HEK293 (cell line): ENCODE results near the gene SQOR.

Source experiments
- CTCF ChIA-PET: fragments of 350-600 bp; formaldehyde crosslinking; extraction: SDS; loops from one replicate; lab custom pipeline; 2021; ENCODE audit warnings: antibody characterized with exemption; lab: Yijun Ruan, JAX
- POLR2A ChIA-PET: fragments of 300-600 bp; formaldehyde crosslinking; extraction: SDS; loops from one replicate; lab custom pipeline; 2020; ENCODE audit warnings: antibody characterized with exemption, inconsistent platforms; lab: Yijun Ruan, JAX
- H3K27ac ChIP-seq: fragments of 200-500 bp; sonication (Bioruptor generic); 2 replicates; pipeline ENCODE4 v1.5.1; 2014; ENCODE audit warnings: low read depth, low read length, control low read depth, inconsistent platforms; ENCODE audit errors: extremely low read depth
- H3K36me3 ChIP-seq, 2 experiments: fragments of 200-500 bp in 1 of 2; sonication (Bioruptor generic) in 1 of 2; 1 replicate in 1 of 2; 2 replicates in 1 of 2; pipeline ENCODE4 v1.5.1; 2014 to 2017; ENCODE audit warnings: inconsistent platforms in 2 of 2, low read length in 2 of 2; ENCODE audit not compliant: control insufficient read depth in 2 of 2, insufficient read depth in 1 of 2
- H3K4me1 ChIP-seq: fragments of 200-500 bp; sonication (Bioruptor generic); 2 replicates; pipeline ENCODE4 v1.5.1; 2014; ENCODE audit warnings: mild to moderate bottlenecking, low read length, inconsistent platforms; ENCODE audit not compliant: control insufficient read depth, insufficient read depth
- H3K4me3 ChIP-seq: 2 replicates; pipeline ENCODE4 v1.5.1; 2011; ENCODE audit warnings: low read depth, mild to moderate bottlenecking, control low read depth, low read length, moderate library complexity
- H3K9me3 ChIP-seq: fragments of 200-500 bp; sonication (Bioruptor generic); 2 replicates; pipeline ENCODE4 v1.5.1; 2014; ENCODE audit warnings: low read depth, low read length, inconsistent platforms; ENCODE audit not compliant: control insufficient read depth, insufficient read depth
- BCL6B ChIP-seq: fragments of 450-650 bp; formaldehyde crosslinking; IDR thresholded peaks from 2 replicates; pipeline ENCODE4 v1.5.1; 2017; ENCODE audit warnings: missing biosample characterization, missing genetic modification characterization
- GLIS1 ChIP-seq: fragments of 450-650 bp; formaldehyde crosslinking; IDR thresholded peaks from 2 replicates; pipeline ENCODE4 v1.5.1; 2016; ENCODE audit warnings: missing biosample characterization, missing genetic modification characterization
- KLF10 ChIP-seq: fragments of 450-650 bp; IDR thresholded peaks from 2 replicates; pipeline ENCODE4 v1.5.1; 2018; ENCODE audit warnings: missing biosample characterization, mild to moderate bottlenecking, missing genetic modification characterization
- KLF8 ChIP-seq: fragments of 450-650 bp; formaldehyde crosslinking; IDR thresholded peaks from 2 replicates; pipeline ENCODE4 v1.5.1; 2016; ENCODE audit warnings: missing biosample characterization, missing genetic modification characterization
- SALL2 ChIP-seq: fragments of 450-650 bp; formaldehyde crosslinking; IDR thresholded peaks from 2 replicates; pipeline ENCODE4 v1.5.0; 2017; ENCODE audit warnings: missing biosample characterization, mild to moderate bottlenecking, missing genetic modification characterization, borderline replicate concordance
- SETDB1 ChIP-seq: IDR thresholded peaks from one replicate; pipeline ENCODE4 v1.6.1; 2017; ENCODE audit warnings: mild to moderate bottlenecking, low read length, moderate library complexity, mixed read lengths; ENCODE audit not compliant: insufficient read length
- ZFHX2 ChIP-seq: fragments of 450-650 bp; formaldehyde crosslinking; conservative IDR thresholded peaks from 2 replicates; pipeline ENCODE4 v1.5.1; 2016; ENCODE audit warnings: missing biosample characterization, missing genetic modification characterization
- ZFP41 ChIP-seq: fragments of 450-650 bp; formaldehyde crosslinking; IDR thresholded peaks from 2 replicates; pipeline ENCODE4 v1.5.1; 2016; ENCODE audit warnings: missing biosample characterization, missing genetic modification characterization, borderline replicate concordance
- ZNF10 ChIP-seq: fragments of 450-650 bp; formaldehyde crosslinking; IDR thresholded peaks from 2 replicates; pipeline ENCODE4 v1.5.1; 2017; ENCODE audit warnings: missing biosample characterization, missing genetic modification characterization
- ZNF184 ChIP-seq: fragments of 450-650 bp; IDR thresholded peaks from 2 replicates; pipeline ENCODE4 v1.5.1; 2018; ENCODE audit warnings: missing biosample characterization, mild to moderate bottlenecking, missing genetic modification characterization
- ZNF302 ChIP-seq: fragments of 450-650 bp; formaldehyde crosslinking; IDR thresholded peaks from 2 replicates; pipeline ENCODE4 v1.5.1; 2016; ENCODE audit warnings: missing biosample characterization, missing genetic modification characterization, low read depth
- ZNF449 ChIP-seq: fragments of 450-650 bp; formaldehyde crosslinking; IDR thresholded peaks from 2 replicates; pipeline ENCODE4 v1.5.1; 2017; ENCODE audit warnings: missing biosample characterization, mild to moderate bottlenecking, missing genetic modification characterization, moderate library complexity
- ZNF501 ChIP-seq: fragments of 450-650 bp; formaldehyde crosslinking; IDR thresholded peaks from 2 replicates; pipeline ENCODE4 v1.5.1; 2016; ENCODE audit warnings: missing biosample characterization, missing genetic modification characterization
- ZNF549 ChIP-seq: fragments of 450-650 bp; IDR thresholded peaks from 2 replicates; pipeline ENCODE4 v1.5.1; 2018; ENCODE audit warnings: missing biosample characterization, missing genetic modification characterization, mild to moderate bottlenecking, inconsistent platforms, moderate library complexity
- ZNF747 ChIP-seq: fragments of 450-650 bp; formaldehyde crosslinking; IDR thresholded peaks from 2 replicates; pipeline ENCODE4 v1.5.1; 2016; ENCODE audit warnings: missing biosample characterization, missing genetic modification characterization
- ZNF843 ChIP-seq: fragments of 450-650 bp; formaldehyde crosslinking; IDR thresholded peaks from 2 replicates; pipeline ENCODE4 v1.5.1; 2016; ENCODE audit warnings: missing biosample characterization, missing genetic modification characterization
- ZXDB ChIP-seq: fragments of 450-650 bp; formaldehyde crosslinking; IDR thresholded peaks from 2 replicates; pipeline ENCODE4 v1.5.1; 2016; ENCODE audit warnings: missing biosample characterization, missing genetic modification characterization

The SQOR gene

GRCh38 chr15:45732662-45733061, 97.8 kb downstream of the SQOR start:
- TF ChIP-seq ZFP41 (tag by site-specific recombination) (no peak), ZNF10 (tag by site-specific recombination) (no peak), KLF8 (tag by site-specific recombination) (no peak), ZNF302 (no peak), ZXDB (tag by site-specific recombination) (no peak), ZNF843 (tag by site-specific recombination) (no peak), GLIS1 (tag by site-specific recombination) (no peak), BCL6B (tag by site-specific recombination) (no peak), ZFHX2 (tag by site-specific recombination) (no peak)
- H3K4me3 ChIP-seq, result no peak overlapping the region
- POLR2A ChIA-PET, result no interaction called here
- no peaks in the 10 kb centered on the region for H3K9me3 ChIP-seq
- H3K36me3 ChIP-seq, result no peaks in the 10 kb centered on the region
- CTCF ChIA-PET, result interaction anchor here (0.7 to 2.3 kb wide), 3 partner anchors 18 to 64 kb away, joined by 3 to 5 read pairs (median 3); no protein-coding TSS in a partner anchor
- H3K27ac ChIP-seq, result no peak overlapping the region
- no peaks in the 10 kb centered on the region for H3K4me1 ChIP-seq

GRCh38 chr15:45734260-45734711, 99.5 kb downstream of the SQOR start:
- ChIA-PET CTCF (no interaction called here), POLR2A (no interaction called here)
- Histone ChIP-seq H3K27ac (no peak overlapping the region), H3K36me3 (no peaks in the 10 kb centered on the region), H3K9me3 (no peaks in the 10 kb centered on the region), H3K4me3 (no peak overlapping the region), H3K4me1 (no peaks in the 10 kb centered on the region)
- TF ChIP-seq ZNF549 (tag by site-specific recombination) (no peak), ZNF501 (tag by site-specific recombination) (no peak), KLF10 (tag by site-specific recombination) (no peak), SETDB1 (no peak), ZNF449 (tag by site-specific recombination) (no peak), ZNF184 (no peak), ZNF747 (tag by site-specific recombination) (no peak), SALL2 (tag by site-specific recombination) (no peak)
